Measurements from ENCODE around the gene LAX1.
"Not testable (repeated sequence)": the region's sequence is repeated elsewhere in the genome, so short reads cannot be mapped to it uniquely, and the experiment has no call there.

LAX1 gene

GRCh38 chr1:203754455-203754864, 10.5 kb upstream of the LAX1 start:
- Histone ChIP-seq H3K9me3 (replicated peaks in 1 of 2; ENCODE audit: control insufficient read depth in 2 of 2, insufficient read depth in 1 of 2, low read depth in 1 of 2, low read length in 2 of 2) (no peaks in the 10 kb centered on the region), H2BK15ac (ENCODE audit: low read length) (no peak overlapping the region), H3K36me3 (replicated peaks in 1 of 2; ENCODE audit: control insufficient read depth in 2 of 2, insufficient read depth in 2 of 2, low read length in 2 of 2) (no peaks in the 10 kb centered on the region), H3K27ac (replicated peaks; ENCODE audit: low read length) (no peak overlapping the region), H3K4me1 (ENCODE audit: control insufficient read depth in 2 of 2, insufficient read depth in 1 of 2, low read depth in 1 of 2, low read length in 2 of 2) (no peaks in the 10 kb centered on the region), H2AFZ (ENCODE audit: low read length) (peak overlapping the region; percentile 48), H3K18ac (ENCODE audit: low read length) (no peak overlapping the region), H2BK5ac (ENCODE audit: low read length) (no peak overlapping the region), H4K91ac (ENCODE audit: low read depth, low read length, poor library complexity) (no peak overlapping the region), H3K9ac (ENCODE audit: low read depth, low read length, poor library complexity) (no peak overlapping the region), H3K23ac (ENCODE audit: low read depth, low read length, poor library complexity) (no peak overlapping the region), H2BK12ac (ENCODE audit: low read length) (no peak overlapping the region), H2AK5ac (ENCODE audit: low read depth, low read length) (no peak overlapping the region), H2BK120ac (ENCODE audit: low read depth, low read length) (no peak overlapping the region), H3K4me3 (ENCODE audit: low read length in 2 of 2) (no peak overlapping the region), H3K14ac (ENCODE audit: low read length) (no peak overlapping the region), H3K4me2 (ENCODE audit: insufficient read depth, low read length, poor library complexity, severe bottlenecking) (no peak overlapping the region), H4K8ac (ENCODE audit: low read depth, low read length) (no peak overlapping the region), H3K4ac (ENCODE audit: low read length) (no peak overlapping the region), H3K27me3 (ENCODE audit: control insufficient read depth in 3 of 3, insufficient read depth in 3 of 3, low read depth in 1 of 3, low read length in 3 of 3) (no peaks in the 10 kb centered on the region), H3K79me1 (ENCODE audit: low read depth, low read length) (no peaks in the 10 kb centered on the region)
- DNase-seq (ENCODE audit: low spot score): no peak
- no CpG with 5 or more reads among the region's 4 CpGs for WGBS, 2 donors (ENCODE audit: extremely low coverage in 2 of 2, insufficient read length in 2 of 2, insufficient replicate concordance in 1 of 2)

DNA sequence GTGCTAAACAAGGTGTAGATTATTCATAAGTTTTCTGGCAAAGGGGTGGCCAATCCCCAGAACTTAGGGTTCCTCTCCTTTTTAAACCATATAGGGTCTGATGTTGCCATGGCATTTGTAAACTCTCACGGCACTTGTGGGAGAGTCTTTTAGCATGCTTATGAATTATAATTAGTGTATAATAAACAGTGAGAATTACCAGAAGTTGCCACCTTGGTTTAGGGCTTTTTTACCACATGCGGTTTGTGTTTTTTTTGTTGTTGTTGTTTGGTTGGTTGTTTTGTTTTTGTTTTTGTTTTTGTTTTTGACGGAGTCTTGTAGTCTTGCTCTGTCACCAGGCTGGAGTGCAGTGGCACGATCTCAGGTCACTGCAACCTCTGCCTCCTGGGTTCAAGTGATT, 8.9 kb upstream of the LAX1 start:
- H3K18ac ChIP-seq (ENCODE audit: low read length): no peak overlapping the region
- H3K14ac ChIP-seq (ENCODE audit: low read length): no peak overlapping the region
- no peak overlapping the region for H3K27ac ChIP-seq (replicated peaks; ENCODE audit: low read length)
- no peak overlapping the region for H2BK120ac ChIP-seq (ENCODE audit: low read depth, low read length)
- no peak overlapping the region for H2BK5ac ChIP-seq (ENCODE audit: low read length)
- H3K36me3 ChIP-seq (replicated peaks in 1 of 2; ENCODE audit: control insufficient read depth in 2 of 2, insufficient read depth in 2 of 2, low read length in 2 of 2): no peaks in the 10 kb centered on the region
- no peak for DNase-seq (ENCODE audit: low spot score)
- H2AFZ ChIP-seq (ENCODE audit: low read length): no peak overlapping the region
- no peak overlapping the region for H3K9ac ChIP-seq (ENCODE audit: low read depth, low read length, poor library complexity)
- H2BK15ac ChIP-seq (ENCODE audit: low read length): no peak overlapping the region
- H3K4me1 ChIP-seq (ENCODE audit: control insufficient read depth in 2 of 2, insufficient read depth in 1 of 2, low read depth in 1 of 2, low read length in 2 of 2): peaks cover 0 to 5% of the 10 kb centered on the region in 2 donors
- no peak overlapping the region for H3K4me3 ChIP-seq (ENCODE audit: low read length in 2 of 2)
- no peak overlapping the region for H4K91ac ChIP-seq (ENCODE audit: low read depth, low read length, poor library complexity)
- H3K79me1 ChIP-seq (ENCODE audit: low read depth, low read length): no peaks in the 10 kb centered on the region
- H4K8ac ChIP-seq (ENCODE audit: low read depth, low read length): no peak overlapping the region
- H3K9me3 ChIP-seq (replicated peaks in 1 of 2; ENCODE audit: control insufficient read depth in 2 of 2, insufficient read depth in 1 of 2, low read depth in 1 of 2, low read length in 2 of 2): no peaks in the 10 kb centered on the region
- no peak overlapping the region for H3K4ac ChIP-seq (ENCODE audit: low read length)
- H2AK5ac ChIP-seq (ENCODE audit: low read depth, low read length): no peak overlapping the region
- H3K4me2 ChIP-seq (ENCODE audit: insufficient read depth, low read length, poor library complexity, severe bottlenecking): no peak overlapping the region
- H3K23ac ChIP-seq (ENCODE audit: low read depth, low read length, poor library complexity): no peak overlapping the region
- no peak overlapping the region for H2BK12ac ChIP-seq (ENCODE audit: low read length)
- no peaks in the 10 kb centered on the region for H3K27me3 ChIP-seq (ENCODE audit: control insufficient read depth in 3 of 3, insufficient read depth in 3 of 3, low read depth in 1 of 3, low read length in 3 of 3)
- 100% methylated on average over 1 of the region's 4 CpGs; no CpG with 5 or more reads in 1 of the 2 donors for WGBS, 2 donors (ENCODE audit: extremely low coverage in 2 of 2, insufficient read length in 2 of 2, insufficient replicate concordance in 1 of 2)

- not testable (repeated sequence) for H2AFZ ChIP-seq (ENCODE audit: low read length); H3K9me3 ChIP-seq (replicated peaks in 1 of 2; ENCODE audit: control insufficient read depth in 2 of 2, insufficient read depth in 1 of 2, low read depth in 1 of 2, low read length in 2 of 2); H3K9ac ChIP-seq (ENCODE audit: low read depth, low read length, poor library complexity); H2AK5ac ChIP-seq (ENCODE audit: low read depth, low read length); H3K27me3 ChIP-seq (ENCODE audit: control insufficient read depth in 3 of 3, insufficient read depth in 3 of 3, low read depth in 1 of 3, low read length in 3 of 3); H3K4ac ChIP-seq (ENCODE audit: low read length); H2BK5ac ChIP-seq (ENCODE audit: low read length); H3K18ac ChIP-seq (ENCODE audit: low read length); H3K36me3 ChIP-seq (replicated peaks in 1 of 2; ENCODE audit: control insufficient read depth in 2 of 2, insufficient read depth in 2 of 2, low read length in 2 of 2); H2BK15ac ChIP-seq (ENCODE audit: low read length); H4K91ac ChIP-seq (ENCODE audit: low read depth, low read length, poor library complexity); DNase-seq (ENCODE audit: low spot score); H3K23ac ChIP-seq (ENCODE audit: low read depth, low read length, poor library complexity); H3K79me1 ChIP-seq (ENCODE audit: low read depth, low read length); H3K4me3 ChIP-seq (ENCODE audit: low read length in 2 of 2); H3K4me1 ChIP-seq (ENCODE audit: control insufficient read depth in 2 of 2, insufficient read depth in 1 of 2, low read depth in 1 of 2, low read length in 2 of 2); H3K14ac ChIP-seq (ENCODE audit: low read length); H2BK120ac ChIP-seq (ENCODE audit: low read depth, low read length); H4K8ac ChIP-seq (ENCODE audit: low read depth, low read length); H3K27ac ChIP-seq (replicated peaks; ENCODE audit: low read length); H3K4me2 ChIP-seq (ENCODE audit: insufficient read depth, low read length, poor library complexity, severe bottlenecking); H2BK12ac ChIP-seq (ENCODE audit: low read length)
- WGBS, 2 donors (ENCODE audit: extremely low coverage in 2 of 2, insufficient read length in 2 of 2, insufficient replicate concordance in 1 of 2): no CpG with 5 or more reads among the region's 2 CpGs
Measured at GRCh38 chr1:203758749-203759148, 6.2 kb upstream of the LAX1 start.

DNA sequence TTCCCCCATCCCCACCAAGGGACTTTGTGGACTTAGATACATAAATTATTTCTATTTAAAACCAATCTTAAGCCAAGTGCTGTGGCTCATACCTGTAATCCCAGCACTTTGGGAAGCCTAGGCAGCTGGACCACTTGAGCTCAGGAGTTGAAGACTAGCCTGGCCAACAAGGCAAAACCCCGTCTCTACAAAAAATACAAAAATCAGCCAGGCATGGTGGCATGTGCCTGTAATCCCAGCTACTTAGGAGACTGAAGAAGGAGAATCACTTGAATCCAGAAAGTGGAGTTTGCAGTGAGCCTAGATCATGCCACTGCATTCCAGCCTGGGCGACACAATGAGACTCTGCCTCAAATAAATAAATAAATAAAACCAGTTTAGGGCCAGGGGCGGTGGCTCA, 4.5 kb upstream of the LAX1 start:
- Histone ChIP-seq H3K4me3 (ENCODE audit: low read length in 2 of 2) (no peak overlapping the region), H3K27ac (replicated peaks; ENCODE audit: low read length) (no peak overlapping the region), H3K4me1 (ENCODE audit: control insufficient read depth in 2 of 2, insufficient read depth in 1 of 2, low read depth in 1 of 2, low read length in 2 of 2) (peaks cover 0 to 5% of the 10 kb centered on the region in 2 donors), H3K36me3 (replicated peaks in 1 of 2; ENCODE audit: control insufficient read depth in 2 of 2, insufficient read depth in 2 of 2, low read length in 2 of 2) (no peaks in the 10 kb centered on the region), H2BK12ac (ENCODE audit: low read length) (no peak overlapping the region), H3K4me2 (ENCODE audit: insufficient read depth, low read length, poor library complexity, severe bottlenecking) (no peak overlapping the region), H2AK5ac (ENCODE audit: low read depth, low read length) (no peak overlapping the region), H3K79me1 (ENCODE audit: low read depth, low read length) (no peaks in the 10 kb centered on the region), H3K9me3 (replicated peaks in 1 of 2; ENCODE audit: control insufficient read depth in 2 of 2, insufficient read depth in 1 of 2, low read depth in 1 of 2, low read length in 2 of 2) (no peaks in the 10 kb centered on the region), H2BK5ac (ENCODE audit: low read length) (no peak overlapping the region), H3K23ac (ENCODE audit: low read depth, low read length, poor library complexity) (no peak overlapping the region), H3K27me3 (ENCODE audit: control insufficient read depth in 3 of 3, insufficient read depth in 3 of 3, low read depth in 1 of 3, low read length in 3 of 3) (peaks cover 0 to 2% (median 0%) of the 10 kb centered on the region in 3 experiments), H3K18ac (ENCODE audit: low read length) (no peak overlapping the region), H4K91ac (ENCODE audit: low read depth, low read length, poor library complexity) (no peak overlapping the region), H4K8ac (ENCODE audit: low read depth, low read length) (no peak overlapping the region), H2AFZ (ENCODE audit: low read length) (no peak overlapping the region), H3K9ac (ENCODE audit: low read depth, low read length, poor library complexity) (no peak overlapping the region), H2BK120ac (ENCODE audit: low read depth, low read length) (no peak overlapping the region), H3K14ac (ENCODE audit: low read length) (no peak overlapping the region), H3K4ac (ENCODE audit: low read length) (no peak overlapping the region), H2BK15ac (ENCODE audit: low read length) (no peak overlapping the region)
- no peak for DNase-seq (ENCODE audit: low spot score)
- WGBS, 2 donors (ENCODE audit: extremely low coverage in 2 of 2, insufficient read length in 2 of 2, insufficient replicate concordance in 1 of 2): no CpG with 5 or more reads among the region's 3 CpGs

Data from neuronal stem cell (in vitro differentiated cells).